Activated T-helper 2 cell treated with anti-CD3 and anti-CD28 coated beads, Interferon-gamma antibody, Interleukin-2, Interleukin-4, amounts not matched to agents 10 μg/mL and 5 μg/mL and 100 μg/mL, durations not matched to agents 14 hours and 24 hours and 36 hours (primary cell): ENCODE measurements around the gene SLC25A24. TPM values are rescaled to one million over a fixed set of nuclear protein-coding genes. Genes with fewer than 3 reads are reported as not detected.

Source experiments
- DNase-seq: peaks from one replicate; pipeline ENCODE4 v3.0.0; 2021; ENCODE audit warnings: low spot score
- H3K27ac Mint-ChIP-seq: one replicate; pipeline ENCODE4 v1.8.0; 2021; ENCODE audit warnings: mixed read lengths
- H3K27me3 Mint-ChIP-seq: one replicate; pipeline ENCODE4 v1.8.0; 2021; ENCODE audit warnings: low read depth, mixed read lengths
- H3K36me3 Mint-ChIP-seq: one replicate; pipeline ENCODE4 v1.8.0; 2021; ENCODE audit warnings: low read depth, mixed read lengths
- H3K4me1 Mint-ChIP-seq: one replicate; pipeline ENCODE4 v1.8.0; 2021; ENCODE audit warnings: low read depth, mixed read lengths
- H3K4me3 Mint-ChIP-seq: one replicate; pipeline ENCODE4 v1.8.0; 2021; ENCODE audit warnings: low read depth, mild to moderate bottlenecking, moderate library complexity, mixed read lengths
- H3K9me3 Mint-ChIP-seq: one replicate; pipeline ENCODE4 v1.8.0; 2021; ENCODE audit warnings: mixed read lengths
- intact Hi-C: fragments of 100-400 bp; cut with micrococcal nuclease; formaldehyde crosslinking; loops from one replicate; pipeline ENCODE4 v1.15.1; 2023
- total RNA-seq: library from RNA; stranded (reverse); gene quantifications from 2 replicates; pipeline ENCODE4 v1.2.3, GENCODE V29; 2022

The SLC25A24 gene
- total RNA-seq, 1 donor from 2014 or later = 27.5 TPM

DNA sequence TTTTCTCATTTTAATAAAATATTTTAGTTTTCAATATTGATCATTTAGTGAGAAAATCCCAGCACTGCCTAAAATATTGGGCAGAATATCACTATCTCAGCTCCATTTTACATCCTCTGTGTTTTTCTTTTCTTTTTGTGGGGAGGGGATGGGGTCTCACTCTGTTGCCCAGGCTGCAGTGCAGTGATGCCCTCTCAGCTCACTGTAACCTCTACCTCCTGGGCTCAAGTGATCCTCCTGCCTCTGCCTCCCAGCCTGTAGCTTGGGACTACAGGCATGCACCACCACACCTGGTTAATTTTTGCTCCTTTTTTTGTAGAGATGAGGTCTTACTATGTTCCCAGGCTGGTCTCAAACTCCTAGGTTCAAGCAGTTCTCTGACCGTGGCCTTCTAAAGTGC, 76.1 kb downstream of the SLC25A24 start:
- H3K27ac Mint-ChIP-seq = no peak overlapping the region
- H3K4me3 Mint-ChIP-seq = no peak overlapping the region
- no peaks in the 10 kb centered on the region for H3K4me1 Mint-ChIP-seq
- intact Hi-C loops = no loop called here
- no peaks in the 10 kb centered on the region for H3K9me3 Mint-ChIP-seq
- peaks cover 17% of the 10 kb centered on the region for H3K27me3 Mint-ChIP-seq
- H3K36me3 Mint-ChIP-seq = no peaks in the 10 kb centered on the region
- no peak for DNase-seq

DNA sequence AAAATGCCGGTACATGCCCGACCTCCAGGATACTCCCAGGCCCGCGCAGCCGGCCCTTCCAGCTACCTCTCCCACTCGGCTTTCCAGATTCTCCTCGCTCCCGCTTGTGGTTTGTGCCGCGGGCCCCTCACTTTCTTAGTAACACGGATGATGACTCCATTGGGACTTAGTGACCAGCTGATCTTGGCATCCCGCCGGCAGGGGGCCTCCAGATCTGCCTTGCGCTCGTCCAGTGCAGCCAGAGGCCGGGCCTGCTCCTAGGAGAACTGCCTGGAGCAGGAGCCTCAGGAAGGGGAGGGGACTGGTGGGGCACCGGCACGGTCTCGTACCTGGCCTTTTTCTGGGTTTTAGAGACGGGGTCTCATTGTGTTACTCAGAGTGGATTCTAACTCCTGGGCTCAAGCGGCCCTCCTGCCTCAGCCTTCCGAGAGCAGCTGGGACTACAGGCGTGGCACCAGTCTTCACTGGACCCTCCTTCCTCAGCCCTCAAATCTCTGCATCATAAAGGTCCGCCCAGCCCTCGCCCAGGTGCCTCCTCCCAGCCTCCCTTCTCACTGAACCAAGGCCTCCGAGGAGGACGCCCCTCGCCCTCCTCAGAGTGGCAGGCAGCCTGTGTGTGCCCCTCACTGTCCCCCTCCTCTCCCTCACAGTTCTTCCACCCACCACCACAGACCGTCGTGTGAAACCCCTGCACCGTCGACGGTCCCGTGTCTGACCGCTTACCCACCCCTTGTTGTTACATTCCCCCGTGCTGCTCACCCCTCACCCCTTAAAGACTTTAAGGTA, 78.6 kb downstream of the SLC25A24 start:
- no peaks in the 10 kb centered on the region for H3K9me3 Mint-ChIP-seq
- no peak overlapping the region for H3K27ac Mint-ChIP-seq
- peaks cover 22% of the 10 kb centered on the region for H3K27me3 Mint-ChIP-seq
- intact Hi-C loops = no loop called here
- no peak overlapping the region for H3K4me3 Mint-ChIP-seq
- H3K4me1 Mint-ChIP-seq = peaks cover 5% of the 10 kb centered on the region
- H3K36me3 Mint-ChIP-seq = no peaks in the 10 kb centered on the region
- no peak for DNase-seq

DNA sequence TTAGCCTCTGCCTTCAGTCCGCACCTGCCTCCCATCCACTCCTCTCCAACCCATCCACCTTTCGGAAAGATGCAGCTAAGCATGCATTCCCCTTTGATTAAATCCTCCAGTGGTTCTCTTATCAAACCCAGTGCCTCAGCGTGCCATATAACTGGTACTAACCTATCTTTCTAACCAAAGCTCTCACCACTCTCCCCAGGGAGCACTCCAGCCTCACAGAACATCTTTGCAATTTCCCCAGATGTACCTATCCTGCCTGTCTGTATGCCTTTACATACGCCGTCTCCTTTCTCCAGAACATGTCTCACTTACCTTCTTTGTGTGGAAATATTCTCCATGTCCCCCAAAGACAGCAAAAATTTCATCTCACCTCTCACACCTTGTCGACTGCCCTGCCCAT, 80.0 kb downstream of the SLC25A24 start:
- Mint-ChIP-seq H3K27me3 (peaks cover 20% of the 10 kb centered on the region), H3K4me3 (no peak overlapping the region), H3K4me1 (peaks cover 5% of the 10 kb centered on the region), H3K27ac (no peak overlapping the region), H3K36me3 (no peaks in the 10 kb centered on the region), H3K9me3 (no peaks in the 10 kb centered on the region)
- intact Hi-C loops = no loop called here
- no peak for DNase-seq

DNA sequence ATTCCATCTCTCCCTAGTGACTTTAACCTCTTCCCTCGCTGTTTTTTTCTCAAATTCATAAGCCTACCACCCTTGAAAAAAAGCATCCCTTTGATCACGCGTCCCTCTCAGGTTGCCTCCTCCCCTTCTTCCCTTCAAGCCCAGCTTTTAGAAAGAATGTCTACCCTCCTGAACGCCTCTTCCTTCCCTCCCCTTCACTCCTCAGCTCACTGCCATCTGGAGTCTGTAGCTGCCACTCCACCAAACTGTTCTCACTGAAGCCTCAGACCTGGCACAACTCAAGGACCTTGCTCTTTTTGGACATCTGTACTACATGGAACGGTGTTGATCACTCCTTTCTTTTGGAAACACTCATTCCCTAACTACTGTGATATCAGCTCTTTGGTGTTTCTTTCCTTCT, 80.6 kb downstream of the SLC25A24 start:
- no peaks in the 10 kb centered on the region for H3K9me3 Mint-ChIP-seq
- H3K27ac Mint-ChIP-seq = no peak overlapping the region
- peaks cover 20% of the 10 kb centered on the region for H3K27me3 Mint-ChIP-seq
- intact Hi-C loops = no loop called here
- no peak for DNase-seq
- H3K4me3 Mint-ChIP-seq = no peak overlapping the region
- no peaks in the 10 kb centered on the region for H3K36me3 Mint-ChIP-seq
- H3K4me1 Mint-ChIP-seq = peaks cover 5% of the 10 kb centered on the region

DNA sequence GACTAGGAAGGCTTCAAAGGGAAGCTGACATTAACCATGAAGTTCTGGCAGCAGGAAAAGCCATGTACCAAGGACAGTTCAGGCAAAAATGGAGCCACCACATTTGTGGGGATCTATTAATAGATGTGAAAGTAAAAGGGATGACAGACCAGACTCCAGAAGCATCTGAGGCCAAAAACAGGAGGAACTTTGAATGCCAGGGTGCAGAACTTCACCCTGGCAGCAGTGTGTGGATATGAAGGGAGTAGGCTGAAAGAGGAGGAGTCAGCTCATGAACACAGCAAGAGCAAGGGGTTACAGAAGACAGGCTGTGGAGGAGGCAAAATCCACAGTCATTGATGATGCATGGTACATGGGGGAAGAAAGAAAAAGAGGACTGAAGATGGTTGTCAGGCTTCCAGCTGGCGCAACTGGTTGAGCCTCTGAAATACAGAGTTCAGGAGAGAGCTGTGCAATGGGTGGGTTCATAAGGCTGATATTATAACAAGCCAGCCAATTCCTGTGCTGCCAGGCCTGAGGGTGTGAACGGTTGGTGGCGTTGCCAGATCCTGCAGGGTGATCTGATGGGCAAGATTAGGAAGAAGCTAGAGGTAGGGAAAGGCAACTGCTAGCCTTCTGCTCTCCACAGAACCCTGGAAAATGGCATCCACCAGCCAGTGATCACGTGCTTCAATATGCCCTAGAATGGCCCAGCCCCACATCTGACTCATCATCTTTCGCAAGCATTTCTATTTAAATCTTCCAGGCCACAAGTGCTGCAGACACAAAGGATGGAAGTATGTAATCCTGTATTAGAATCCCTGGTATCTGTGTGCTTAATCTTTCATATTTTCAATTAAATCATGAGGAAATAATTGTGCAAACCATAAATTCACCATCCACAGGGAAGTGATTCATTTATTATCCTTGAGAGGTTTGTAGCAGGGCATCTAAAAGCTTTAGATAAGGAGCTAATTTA, 81.9 kb downstream of the SLC25A24 start:
- Mint-ChIP-seq H3K9me3 (no peaks in the 10 kb centered on the region), H3K4me3 (no peak overlapping the region), H3K27me3 (peaks cover 20% of the 10 kb centered on the region), H3K4me1 (peaks cover 5% of the 10 kb centered on the region), H3K27ac (no peak overlapping the region), H3K36me3 (no peaks in the 10 kb centered on the region)
- DNase-seq = no peak
- intact Hi-C loops = no loop called here

DNA sequence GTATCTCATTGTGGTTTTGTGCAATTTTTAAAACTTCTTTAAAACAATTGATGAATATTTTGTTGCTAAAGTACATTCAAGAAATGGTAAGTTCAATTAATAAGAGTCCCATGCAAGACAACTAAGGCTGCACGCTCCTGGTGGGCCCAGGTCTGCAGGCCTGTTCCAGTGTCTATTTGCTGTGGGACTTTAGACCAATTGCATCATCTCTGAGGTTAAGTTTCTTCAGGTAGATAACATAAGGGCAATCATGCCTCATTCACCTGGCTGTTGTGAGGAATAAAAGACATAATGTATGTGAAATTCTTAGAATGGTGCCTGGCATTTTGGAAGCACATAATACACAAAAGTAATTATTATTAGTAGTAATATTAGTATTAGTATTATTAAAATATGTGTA, 82.9 kb downstream of the SLC25A24 start:
- no peak overlapping the region for H3K4me3 Mint-ChIP-seq

DNA sequence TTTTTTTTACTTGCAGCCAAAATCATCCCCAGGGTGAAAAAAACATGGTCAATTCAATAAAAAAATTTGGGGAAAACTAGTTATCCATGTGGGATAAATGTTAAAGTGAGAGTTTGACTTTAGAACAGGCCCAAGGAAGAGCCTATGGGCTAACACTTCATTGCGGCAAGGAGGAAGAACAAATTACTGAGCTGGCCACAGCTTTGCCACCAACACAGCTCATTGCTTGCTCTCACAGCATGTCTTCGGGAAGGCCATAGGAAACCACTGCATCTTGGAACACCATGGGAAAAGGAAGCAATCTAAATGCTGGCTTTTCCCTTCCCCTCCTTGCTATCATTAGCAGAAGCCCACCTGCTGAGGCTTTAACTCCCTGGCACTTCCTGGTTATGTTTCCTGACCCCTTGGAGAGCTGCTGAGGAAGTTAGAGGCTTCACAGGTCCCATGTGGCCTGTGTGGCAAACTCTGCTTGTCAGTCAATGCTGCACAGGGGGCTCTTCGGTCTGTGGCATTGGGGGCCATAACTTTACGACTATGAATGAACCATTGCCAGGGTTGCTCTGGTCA, 86.0 kb downstream of the SLC25A24 start:
- Mint-ChIP-seq H3K9me3 (no peaks in the 10 kb centered on the region), H3K36me3 (no peaks in the 10 kb centered on the region), H3K4me3 (no peak overlapping the region), H3K27ac (no peak overlapping the region), H3K4me1 (peaks cover 5% of the 10 kb centered on the region), H3K27me3 (peaks cover 5% of the 10 kb centered on the region)
- intact Hi-C loops = no loop called here
- DNase-seq = no peak

More for the DNA sequence above, 82.9 kb downstream of the SLC25A24 start:
- H3K9me3 Mint-ChIP-seq = no peaks in the 10 kb centered on the region
- peaks cover 17% of the 10 kb centered on the region for H3K27me3 Mint-ChIP-seq
- H3K27ac Mint-ChIP-seq = no peak overlapping the region
- peaks cover 5% of the 10 kb centered on the region for H3K4me1 Mint-ChIP-seq
- intact Hi-C loops = no loop called here
- DNase-seq = no peak
- no peaks in the 10 kb centered on the region for H3K36me3 Mint-ChIP-seq

DNA sequence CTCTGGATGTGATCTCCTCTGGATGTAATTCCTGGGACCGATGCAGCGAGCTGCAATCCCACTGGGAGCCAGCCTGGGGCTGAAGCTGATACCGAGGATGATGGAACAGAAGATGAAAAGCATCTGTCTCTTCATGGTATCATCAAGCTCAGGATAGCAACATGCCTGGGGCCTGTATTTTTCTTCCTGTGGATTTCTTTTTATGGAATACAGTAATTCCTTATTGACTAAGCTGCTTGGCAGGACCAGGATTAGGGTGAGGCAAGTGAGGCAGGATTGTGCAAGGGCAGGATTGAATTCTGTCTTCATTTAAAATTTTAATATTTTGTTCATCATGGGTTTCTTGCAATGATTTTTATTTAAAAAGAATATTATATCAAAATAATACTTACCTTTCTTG, 86.6 kb downstream of the SLC25A24 start:
- no peak for DNase-seq
- intact Hi-C loops = no loop called here
- H3K4me3 Mint-ChIP-seq = no peak overlapping the region
- peaks cover 5% of the 10 kb centered on the region for H3K4me1 Mint-ChIP-seq
- H3K9me3 Mint-ChIP-seq = no peaks in the 10 kb centered on the region
- peaks cover 5% of the 10 kb centered on the region for H3K27me3 Mint-ChIP-seq
- no peak overlapping the region for H3K27ac Mint-ChIP-seq
- no peaks in the 10 kb centered on the region for H3K36me3 Mint-ChIP-seq

DNA sequence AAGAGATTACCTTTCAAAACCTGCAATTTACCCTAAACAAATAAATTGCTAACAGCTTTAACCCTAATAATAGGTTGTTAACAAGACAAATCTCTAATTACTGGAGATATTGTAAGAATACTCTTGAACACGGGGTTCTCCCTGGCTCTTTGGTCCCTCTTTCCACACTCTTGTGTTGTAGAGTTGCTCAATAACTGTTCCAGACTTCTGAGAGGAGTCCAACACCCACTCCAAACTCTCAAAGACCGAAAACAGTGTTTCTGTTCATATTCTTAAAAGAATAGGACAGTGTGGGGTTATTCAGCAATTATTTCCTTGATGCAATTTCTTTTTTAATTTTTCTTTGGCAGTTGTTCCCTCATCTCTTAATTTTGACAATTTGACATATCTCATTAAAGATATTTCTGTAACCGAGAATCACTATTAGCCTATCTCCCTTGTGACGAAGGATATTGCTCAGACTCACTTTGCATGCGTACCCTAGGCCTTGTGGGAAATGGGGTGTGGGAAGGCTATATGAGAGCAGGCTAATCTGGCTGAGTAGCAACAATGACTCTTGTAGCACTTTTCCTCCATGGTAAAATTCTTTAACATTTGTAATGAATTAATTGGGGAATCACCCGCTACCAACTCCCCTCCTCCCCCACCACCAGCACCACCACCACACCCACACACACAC, 90.7 kb downstream of the SLC25A24 start:
- intact Hi-C loops = no loop called here
- H3K27ac Mint-ChIP-seq = no peak overlapping the region
- no peaks in the 10 kb centered on the region for H3K27me3 Mint-ChIP-seq
- H3K4me3 Mint-ChIP-seq = no peak overlapping the region
- no peaks in the 10 kb centered on the region for H3K36me3 Mint-ChIP-seq
- H3K4me1 Mint-ChIP-seq = peaks cover 5% of the 10 kb centered on the region
- DNase-seq = no peak
- peaks cover 5% of the 10 kb centered on the region for H3K9me3 Mint-ChIP-seq

DNA sequence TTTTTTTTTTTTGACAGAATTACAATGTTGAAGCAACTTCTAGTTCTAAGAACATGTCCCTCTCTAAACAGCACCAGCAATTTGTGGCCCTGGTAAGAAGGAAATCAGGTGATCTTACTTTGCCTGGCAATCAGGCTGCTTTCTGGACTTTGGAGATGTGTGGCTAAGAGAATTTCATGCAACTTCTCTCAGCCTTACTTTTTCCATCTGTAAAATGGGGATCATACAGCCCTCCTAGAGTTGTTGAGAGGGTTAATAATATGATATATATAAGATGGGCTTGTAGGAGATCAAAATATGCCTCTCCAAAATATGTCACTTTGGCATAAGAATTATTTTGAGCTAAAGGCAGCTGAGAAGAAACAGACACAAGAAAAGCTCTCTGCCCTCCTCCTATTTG, 92.0 kb downstream of the SLC25A24 start:
- peaks cover 4% of the 10 kb centered on the region for H3K27me3 Mint-ChIP-seq
- H3K4me3 Mint-ChIP-seq = no peak overlapping the region
- no peak for DNase-seq
- H3K27ac Mint-ChIP-seq = no peak overlapping the region
- peaks cover 5% of the 10 kb centered on the region for H3K9me3 Mint-ChIP-seq
- intact Hi-C loops = no loop called here
- H3K36me3 Mint-ChIP-seq = no peaks in the 10 kb centered on the region
- H3K4me1 Mint-ChIP-seq = peaks cover 5% of the 10 kb centered on the region

DNA sequence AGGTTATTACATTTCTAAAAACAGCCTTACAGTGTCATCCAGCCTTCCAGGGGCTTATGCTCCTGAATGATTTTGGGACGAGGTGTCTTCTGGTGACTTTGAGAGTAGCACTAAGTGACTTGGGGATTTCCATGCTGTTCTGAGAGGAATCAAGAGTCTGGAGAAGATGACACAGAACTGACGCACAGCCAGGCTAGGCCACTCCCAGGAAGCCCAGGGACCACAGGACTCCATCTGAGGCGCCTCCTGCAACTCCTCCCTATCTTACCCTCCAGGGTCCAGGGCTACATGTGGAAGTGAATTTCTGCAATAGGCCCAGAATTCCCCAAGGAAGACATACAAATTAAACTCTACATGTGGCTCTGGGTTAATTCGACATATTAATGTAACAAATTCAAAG, 92.5 kb downstream of the SLC25A24 start:
- DNase-seq = no peak
- Mint-ChIP-seq H3K4me1 (peaks cover 5% of the 10 kb centered on the region), H3K4me3 (no peak overlapping the region), H3K27ac (no peak overlapping the region), H3K9me3 (peaks cover 5% of the 10 kb centered on the region), H3K27me3 (peaks cover 5% of the 10 kb centered on the region), H3K36me3 (no peaks in the 10 kb centered on the region)
- intact Hi-C loops = no loop called here

DNA sequence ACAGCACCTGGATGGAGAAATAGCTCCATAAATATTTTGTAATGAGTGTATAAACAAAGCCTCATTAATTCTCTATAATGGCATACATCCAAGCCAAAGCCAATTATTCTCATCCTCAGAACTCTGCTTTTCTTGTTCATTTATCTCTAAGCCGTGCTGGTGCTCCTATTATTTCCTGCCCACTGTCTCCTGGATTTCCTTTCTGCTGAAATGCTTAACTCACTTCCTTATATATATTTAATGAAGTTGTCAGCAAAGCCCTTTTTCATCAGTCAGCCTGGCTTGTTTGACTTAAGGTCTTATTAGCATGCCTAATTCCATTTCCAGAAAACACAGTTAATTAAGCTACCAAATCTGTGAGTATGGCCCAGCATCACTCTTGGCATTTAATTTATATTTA, 93.4 kb downstream of the SLC25A24 start:
- peaks cover 5% of the 10 kb centered on the region for H3K9me3 Mint-ChIP-seq
- no peak for DNase-seq
- peaks cover 5% of the 10 kb centered on the region for H3K27me3 Mint-ChIP-seq
- peaks cover 5% of the 10 kb centered on the region for H3K4me1 Mint-ChIP-seq
- no peaks in the 10 kb centered on the region for H3K36me3 Mint-ChIP-seq
- intact Hi-C loops = no loop called here
- H3K4me3 Mint-ChIP-seq = no peak overlapping the region
- no peak overlapping the region for H3K27ac Mint-ChIP-seq
